H9 (cell line): ENCODE results near the gene HSP90AA1. TPM values are rescaled to one million over a fixed set of nuclear protein-coding genes. Genes with fewer than 3 reads are reported as not detected.

Experiments used
- DNase-seq: peaks from one replicate; pipeline ENCODE4 v3.0.0-alpha.2; 2017
- H2AFZ ChIP-seq: one replicate; pipeline ENCODE4 v1.6.1; 2013; ENCODE audit warnings: mild to moderate bottlenecking, low read length, control low read depth, moderate library complexity
- H2AK5ac ChIP-seq: 2 replicates; pipeline ENCODE4 v1.6.1; 2013; ENCODE audit warnings: low read length, control low read depth, mixed read lengths; ENCODE audit not compliant: insufficient read length
- H2BK120ac ChIP-seq: one replicate; pipeline ENCODE4 v1.6.1; 2013; ENCODE audit warnings: low read depth, mild to moderate bottlenecking, low read length, control low read depth, inconsistent platforms; ENCODE audit not compliant: poor library complexity, severe bottlenecking
- H2BK12ac ChIP-seq: 2 replicates; pipeline ENCODE4 v1.6.1; 2013; ENCODE audit warnings: low read length, control low read depth, mixed read lengths, low read depth; ENCODE audit not compliant: insufficient read length
- H2BK15ac ChIP-seq: 2 replicates; pipeline ENCODE4 v1.6.1; 2013; ENCODE audit warnings: low read depth, low read length, control low read depth
- H2BK20ac ChIP-seq: one replicate; pipeline ENCODE4 v1.6.1; 2013; ENCODE audit warnings: low read depth, mild to moderate bottlenecking, low read length, control low read depth, inconsistent platforms; ENCODE audit not compliant: poor library complexity, severe bottlenecking
- H2BK5ac ChIP-seq: 2 replicates; pipeline ENCODE4 v1.6.1; 2013; ENCODE audit warnings: low read length, control low read depth, mixed read lengths; ENCODE audit not compliant: insufficient read length
- H3K14ac ChIP-seq: 2 replicates; pipeline ENCODE4 v1.6.1; 2013; ENCODE audit warnings: low read length, control low read depth; ENCODE audit not compliant: insufficient read depth
- H3K18ac ChIP-seq: 2 replicates; pipeline ENCODE4 v1.6.1; 2013; ENCODE audit warnings: low read depth, mild to moderate bottlenecking, mixed read lengths, low read length, control low read depth; ENCODE audit not compliant: insufficient read length
- H3K23ac ChIP-seq: 2 replicates; pipeline ENCODE4 v1.6.1; 2013; ENCODE audit warnings: low read length, control low read depth, mixed read lengths, low read depth; ENCODE audit not compliant: insufficient read length
- H3K23me2 ChIP-seq: 2 replicates; pipeline ENCODE4 v1.6.1; 2013; ENCODE audit warnings: low read depth, mild to moderate bottlenecking, mixed read lengths, low read length, control low read depth; ENCODE audit not compliant: insufficient read length, poor library complexity, severe bottlenecking
- H3K27ac ChIP-seq: 2 replicates; pipeline ENCODE4 v1.5.1; 2013; ENCODE audit warnings: low read length, control low read depth, mixed read lengths, low read depth; ENCODE audit not compliant: insufficient read length
- H3K27me3 ChIP-seq: 2 replicates; pipeline ENCODE4 v1.6.1; 2013; ENCODE audit warnings: low read length, control low read depth, inconsistent platforms; ENCODE audit not compliant: insufficient read depth
- H3K4ac ChIP-seq: 2 replicates; pipeline ENCODE4 v1.6.1; 2013; ENCODE audit warnings: low read depth, mild to moderate bottlenecking, control low read depth, inconsistent platforms, low read length, moderate library complexity
- H3K4me1 ChIP-seq: 2 replicates; pipeline ENCODE4 v1.6.1; 2013; ENCODE audit warnings: low read length, control low read depth, inconsistent platforms; ENCODE audit not compliant: insufficient read depth
- H3K4me2 ChIP-seq: 2 replicates; pipeline ENCODE4 v1.6.1; 2013; ENCODE audit warnings: low read length, control low read depth, mixed read lengths; ENCODE audit not compliant: insufficient read length, insufficient read depth
- H3K56ac ChIP-seq: 2 replicates; pipeline ENCODE4 v1.6.1; 2013; ENCODE audit warnings: low read depth, mild to moderate bottlenecking, mixed read lengths, low read length, control low read depth; ENCODE audit not compliant: insufficient read length
- H3K79me1 ChIP-seq: 2 replicates; pipeline ENCODE4 v1.6.1; 2013; ENCODE audit warnings: low read depth, mild to moderate bottlenecking, moderate library complexity, low read length, control low read depth, inconsistent platforms; ENCODE audit not compliant: insufficient read depth, poor library complexity, severe bottlenecking
- H3K79me2 ChIP-seq: 2 replicates; pipeline ENCODE4 v1.6.1; 2013; ENCODE audit warnings: low read length, control low read depth, inconsistent platforms; ENCODE audit not compliant: insufficient read depth
- H3K9ac ChIP-seq: 2 replicates; pipeline ENCODE4 v1.6.1; 2013; ENCODE audit warnings: low read length, control low read depth, mixed read lengths; ENCODE audit not compliant: insufficient read length; ENCODE audit errors: extremely low read depth
- H3K9me3 ChIP-seq: one replicate; pipeline ENCODE4 v1.6.1; 2013; ENCODE audit warnings: low read depth, low read length, inconsistent platforms; ENCODE audit not compliant: control insufficient read depth
- H3T11ph ChIP-seq: one replicate; pipeline ENCODE4 v1.6.1; 2013; ENCODE audit warnings: mild to moderate bottlenecking, low read length, control low read depth, inconsistent platforms
- H4K20me1 ChIP-seq: one replicate; pipeline ENCODE4 v1.6.1; 2013; ENCODE audit not compliant: control insufficient read depth, insufficient read length, insufficient read depth
- H4K5ac ChIP-seq: 2 replicates; pipeline ENCODE4 v1.6.1; 2013; ENCODE audit warnings: low read depth, mild to moderate bottlenecking, mixed read lengths, low read length, control low read depth; ENCODE audit not compliant: insufficient read length
- H4K8ac ChIP-seq: replicated peaks from 2 replicates; pipeline ENCODE4 v1.6.1; 2013; ENCODE audit warnings: low read length, control low read depth, mixed read lengths, low read depth; ENCODE audit not compliant: insufficient read length
- H4K91ac ChIP-seq: 2 replicates; pipeline ENCODE4 v1.6.1; 2013; ENCODE audit warnings: low read depth, mild to moderate bottlenecking, moderate library complexity, mixed read lengths, low read length, control low read depth; ENCODE audit not compliant: insufficient read length
- H3K27ac Mint-ChIP-seq, 3 experiments: 2 replicates in 2 of 3; 3 replicates in 1 of 3; pipeline ENCODE4 v1.8.0; 2020 to 2021; ENCODE audit warnings: mixed read lengths in 3 of 3, mild to moderate bottlenecking in 1 of 3, moderate library complexity in 1 of 3
- H3K27me3 Mint-ChIP-seq: 2 replicates; pipeline ENCODE4 v1.8.0; 2021; ENCODE audit warnings: low read depth, mild to moderate bottlenecking, moderate library complexity, mixed read lengths
- H3K36me3 Mint-ChIP-seq, 3 experiments: 2 replicates in 2 of 3; 3 replicates in 1 of 3; pipeline ENCODE4 v1.8.0; 2020 to 2021; ENCODE audit warnings: low read depth in 3 of 3, mixed read lengths in 3 of 3; ENCODE audit not compliant: insufficient read depth in 1 of 3
- H3K4me1 Mint-ChIP-seq, 2 experiments: 2 replicates each; pipeline ENCODE4 v1.8.0; 2020; ENCODE audit warnings: mixed read lengths in 2 of 2
- H3K4me3 Mint-ChIP-seq, 2 experiments: 2 replicates in 1 of 2; 3 replicates in 1 of 2; pipeline ENCODE4 v1.8.0; 2020 to 2021; ENCODE audit warnings: mild to moderate bottlenecking in 2 of 2, mixed read lengths in 2 of 2, moderate library complexity in 1 of 2
- H3K9me3 Mint-ChIP-seq, 2 experiments: 2 replicates in 1 of 2; 3 replicates in 1 of 2; pipeline ENCODE4 v1.8.0; 2020; ENCODE audit warnings: mild to moderate bottlenecking in 2 of 2, mixed read lengths in 2 of 2, moderate library complexity in 1 of 2
- WGBS: extraction: QIAGEN DNeasy Blood & Tissue Kit; methylation state at CpG from one replicate; pipeline ENCODE4 v1.1.7; 2013; ENCODE audit warnings: missing lambda C conversion rate, low lambda C conversion rate, mixed read lengths; ENCODE audit not compliant: insufficient read length; ENCODE audit errors: extremely low coverage; 5-methylcytosine and 5-hydroxymethylcytosine counted together
- total RNA-seq: library from RNA; stranded (reverse); gene quantifications from 2 replicates; pipeline ENCODE4 v1.2.1, GENCODE V29; 2021
- TF ChIP-seq, protein P1 (sequence below): fragments of 200-600 bp; sonication (generic); conservative IDR thresholded peaks from 3 replicates; pipeline ENCODE4 v1.8.0; 2021; ENCODE audit warnings: antibody characterized with exemption, mild to moderate bottlenecking

HSP90AA1 gene
- total RNA-seq, 1 experiment from 2014 or later: 953 TPM

DNA sequence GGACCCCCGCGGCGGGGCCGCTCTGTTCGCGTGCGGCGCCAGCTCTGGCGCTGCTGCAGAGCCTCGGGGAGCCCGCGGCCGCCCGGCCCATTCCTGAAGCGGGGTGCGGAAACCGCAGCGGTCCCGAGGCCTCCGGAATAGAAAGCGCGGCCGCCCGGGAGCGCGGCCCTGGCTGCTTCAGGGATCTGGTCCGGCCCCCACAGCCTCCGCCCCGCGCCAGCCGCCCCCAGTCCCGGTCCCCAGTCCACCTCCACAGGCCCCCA lies 204 bp downstream of the HSP90AA1 start:
- Mint-ChIP-seq H3K9me3 (no peaks in the 10 kb centered on the region; a peak in 2 of 5 replicates), H3K27ac (peak overlapping the region in 2 of 3 experiments; percentile 40 to 94; a peak in 2 of 7 replicates), H3K36me3 (peaks cover 44 to 52% (median 47%) of the 10 kb centered on the region in 3 experiments), H3K4me1 (peaks cover 43 to 52% of the 10 kb centered on the region in 2 experiments), H3K4me3 (peak overlapping the region; percentile 81 to 88), H3K27me3 (peaks cover 4% of the 10 kb centered on the region)
- Histone ChIP-seq H3K79me2 (peaks cover 9% of the 10 kb centered on the region; the same call in 1 of the 2 replicates), H3K27me3 (no peaks in the 10 kb centered on the region), H3K23me2 (peaks cover 8% of the 10 kb centered on the region), H4K20me1 (no peaks in the 10 kb centered on the region), H2AK5ac (no peak overlapping the region), H3K56ac (no peak overlapping the region), H3K79me1 (no peaks in the 10 kb centered on the region), H3K4ac (no peak overlapping the region), H3K9ac (peak overlapping the region; percentile 59), H3K9me3 (no peaks in the 10 kb centered on the region), H2BK5ac (no peak overlapping the region), H4K91ac (no peak overlapping the region), H4K8ac (no peak overlapping the region), H2BK15ac (no peak overlapping the region), H4K5ac (no peak overlapping the region), H3K4me1 (no peaks in the 10 kb centered on the region), H2BK120ac (no peak overlapping the region), H2AFZ (no peak overlapping the region), H2BK20ac (no peak overlapping the region), H3K23ac (no peak overlapping the region), H3K14ac (peak overlapping the region; percentile 44; the same call in 1 of the 2 replicates), H3K18ac (no peak overlapping the region), H3K4me2 (no peak overlapping the region), H3K27ac (no peak overlapping the region), H2BK12ac (no peak overlapping the region), H3T11ph (no peak overlapping the region)
- DNase-seq: no peak
- TF ChIP-seq, protein P1, sequence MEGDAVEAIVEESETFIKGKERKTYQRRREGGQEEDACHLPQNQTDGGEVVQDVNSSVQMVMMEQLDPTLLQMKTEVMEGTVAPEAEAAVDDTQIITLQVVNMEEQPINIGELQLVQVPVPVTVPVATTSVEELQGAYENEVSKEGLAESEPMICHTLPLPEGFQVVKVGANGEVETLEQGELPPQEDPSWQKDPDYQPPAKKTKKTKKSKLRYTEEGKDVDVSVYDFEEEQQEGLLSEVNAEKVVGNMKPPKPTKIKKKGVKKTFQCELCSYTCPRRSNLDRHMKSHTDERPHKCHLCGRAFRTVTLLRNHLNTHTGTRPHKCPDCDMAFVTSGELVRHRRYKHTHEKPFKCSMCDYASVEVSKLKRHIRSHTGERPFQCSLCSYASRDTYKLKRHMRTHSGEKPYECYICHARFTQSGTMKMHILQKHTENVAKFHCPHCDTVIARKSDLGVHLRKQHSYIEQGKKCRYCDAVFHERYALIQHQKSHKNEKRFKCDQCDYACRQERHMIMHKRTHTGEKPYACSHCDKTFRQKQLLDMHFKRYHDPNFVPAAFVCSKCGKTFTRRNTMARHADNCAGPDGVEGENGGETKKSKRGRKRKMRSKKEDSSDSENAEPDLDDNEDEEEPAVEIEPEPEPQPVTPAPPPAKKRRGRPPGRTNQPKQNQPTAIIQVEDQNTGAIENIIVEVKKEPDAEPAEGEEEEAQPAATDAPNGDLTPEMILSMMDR: no peak
- no CpG with 5 or more reads among the region's 32 CpGs for WGBS
